EL (cell line): ENCODE measurements around the gene ITGB7.

ENCODE experiments used
- DNase-seq: peaks from one replicate; pipeline ENCODE4 v3.0.0-alpha.2; 2016

Gene ITGB7

GRCh38 chr12:53207042-53207441, at the start of gene ITGB7:
TSS of gene ITGB7 (minus strand) at chr12:53207251. CDS start at chr12:53200443, 6,808 bp downstream.
- DNase-seq: no peak

GRCh38 chr12:53255996-53256395, 48.9 kb upstream of the ITGB7 start:
- no peak for DNase-seq

- DNase-seq: no peak
Measured at GRCh38 chr12:53254816-53255545, 47.9 kb upstream of the ITGB7 start.

GRCh38 chr12:53253298-53253697, 46.2 kb upstream of the ITGB7 start:
- no peak for DNase-seq

GRCh38 chr12:53252349-53252916, 45.4 kb upstream of the ITGB7 start:
- DNase-seq: no peak

- DNase-seq: peak; percentile 78
Measured at GRCh38 chr12:53251477-53252348, 44.7 kb upstream of the ITGB7 start.

- DNase-seq: no peak
Measured at GRCh38 chr12:53245286-53245685, 38.2 kb upstream of the ITGB7 start.

- DNase-seq: no peak
Measured at GRCh38 chr12:53244337-53244736, 37.3 kb upstream of the ITGB7 start.

- DNase-seq: no peak
Measured at GRCh38 chr12:53241623-53242412, 34.8 kb upstream of the ITGB7 start.

- no peak for DNase-seq
Measured at GRCh38 chr12:53239643-53240258, 32.7 kb upstream of the ITGB7 start.

GRCh38 chr12:53236443-53237111, 29.5 kb upstream of the ITGB7 start:
- no peak for DNase-seq

- DNase-seq: no peak
Measured at GRCh38 chr12:53235742-53236442, 28.8 kb upstream of the ITGB7 start.

GRCh38 chr12:53235164-53235563, 28.1 kb upstream of the ITGB7 start:
- DNase-seq: no peak

GRCh38 chr12:53234271-53234914, 27.3 kb upstream of the ITGB7 start:
- no peak for DNase-seq

- DNase-seq: no peak
Measured at GRCh38 chr12:53233671-53234121, 26.6 kb upstream of the ITGB7 start.

GRCh38 chr12:53232646-53233461, 25.8 kb upstream of the ITGB7 start:
- peak; percentile 47 for DNase-seq

- peak; percentile 78 for DNase-seq
Measured at GRCh38 chr12:53231921-53232645, 25.0 kb upstream of the ITGB7 start, which contains the start of gene RARG. TSS of gene RARG (minus strand) at chr12:53232209. CDS start at chr12:53227545, 4,664 bp downstream.

- DNase-seq: no peak
Measured at GRCh38 chr12:53231671-53231920, 24.5 kb upstream of the ITGB7 start.
